Epithelial cell of umbilical artery (primary cell): ENCODE results near the gene ADAMTS17. TPM values are rescaled to one million over a fixed set of nuclear protein-coding genes. Genes with fewer than 3 reads are reported as not detected.

Experiments
- total RNA-seq: library from RNA; depleted of rRNA; stranded (reverse); fragments of >200 nt; gene quantifications from 2 replicates; pipeline ENCODE4 v1.2.3, GENCODE V29; 2014

Gene ADAMTS17, protein sequence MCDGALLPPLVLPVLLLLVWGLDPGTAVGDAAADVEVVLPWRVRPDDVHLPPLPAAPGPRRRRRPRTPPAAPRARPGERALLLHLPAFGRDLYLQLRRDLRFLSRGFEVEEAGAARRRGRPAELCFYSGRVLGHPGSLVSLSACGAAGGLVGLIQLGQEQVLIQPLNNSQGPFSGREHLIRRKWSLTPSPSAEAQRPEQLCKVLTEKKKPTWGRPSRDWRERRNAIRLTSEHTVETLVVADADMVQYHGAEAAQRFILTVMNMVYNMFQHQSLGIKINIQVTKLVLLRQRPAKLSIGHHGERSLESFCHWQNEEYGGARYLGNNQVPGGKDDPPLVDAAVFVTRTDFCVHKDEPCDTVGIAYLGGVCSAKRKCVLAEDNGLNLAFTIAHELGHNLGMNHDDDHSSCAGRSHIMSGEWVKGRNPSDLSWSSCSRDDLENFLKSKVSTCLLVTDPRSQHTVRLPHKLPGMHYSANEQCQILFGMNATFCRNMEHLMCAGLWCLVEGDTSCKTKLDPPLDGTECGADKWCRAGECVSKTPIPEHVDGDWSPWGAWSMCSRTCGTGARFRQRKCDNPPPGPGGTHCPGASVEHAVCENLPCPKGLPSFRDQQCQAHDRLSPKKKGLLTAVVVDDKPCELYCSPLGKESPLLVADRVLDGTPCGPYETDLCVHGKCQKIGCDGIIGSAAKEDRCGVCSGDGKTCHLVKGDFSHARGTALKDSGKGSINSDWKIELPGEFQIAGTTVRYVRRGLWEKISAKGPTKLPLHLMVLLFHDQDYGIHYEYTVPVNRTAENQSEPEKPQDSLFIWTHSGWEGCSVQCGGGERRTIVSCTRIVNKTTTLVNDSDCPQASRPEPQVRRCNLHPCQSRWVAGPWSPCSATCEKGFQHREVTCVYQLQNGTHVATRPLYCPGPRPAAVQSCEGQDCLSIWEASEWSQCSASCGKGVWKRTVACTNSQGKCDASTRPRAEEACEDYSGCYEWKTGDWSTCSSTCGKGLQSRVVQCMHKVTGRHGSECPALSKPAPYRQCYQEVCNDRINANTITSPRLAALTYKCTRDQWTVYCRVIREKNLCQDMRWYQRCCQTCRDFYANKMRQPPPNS
- total RNA-seq: 0.15 TPM in 1 of 2 replicates, not detected in the other

DNA sequence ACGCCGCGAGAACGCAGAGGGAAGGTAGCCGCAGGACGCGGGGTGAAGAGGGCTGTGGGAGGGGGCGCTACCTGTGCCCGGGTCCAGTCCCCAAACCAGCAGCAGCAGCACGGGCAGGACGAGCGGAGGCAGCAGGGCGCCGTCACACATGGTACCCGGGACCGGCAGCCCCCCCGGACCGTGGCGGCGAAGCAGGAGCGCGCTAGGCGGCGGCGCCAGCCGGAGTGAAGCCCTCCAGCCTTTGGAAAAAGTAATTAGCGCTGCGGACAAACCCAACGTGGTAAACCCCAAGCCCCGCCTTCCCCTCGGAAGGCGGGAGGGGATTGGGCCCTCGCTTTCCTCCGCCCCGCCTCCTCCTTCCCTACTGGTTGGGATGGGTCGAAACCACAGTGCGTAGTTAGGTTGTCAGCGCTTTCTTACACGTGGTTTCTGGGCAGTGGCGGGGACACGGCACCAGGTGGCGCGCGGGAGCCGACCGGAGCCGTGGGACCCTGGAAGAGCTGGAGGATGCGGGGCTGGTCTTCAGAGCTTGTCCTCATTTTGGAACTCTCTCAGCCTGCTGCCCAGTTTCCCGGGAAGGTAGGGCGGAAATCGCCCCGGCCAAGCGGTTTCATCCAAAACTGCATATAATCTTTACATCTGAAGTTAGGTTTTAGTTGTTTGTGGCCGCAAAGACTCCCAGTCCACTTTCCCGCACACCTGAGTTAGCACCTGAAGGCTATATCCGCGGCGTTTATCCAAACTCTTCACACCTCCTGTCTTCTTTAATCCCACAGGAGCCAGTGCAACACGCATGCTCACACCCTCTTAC lies at the start of gene ADAMTS17:
Gene ADAMTS17 (minus strand): TSS at position 226 of the 811 bp plus-strand sequence. CDS start 76 bp downstream, at position 150.

Other genes with a start within 250 kb of the ADAMTS17 start
- gene CERS3, start 187.0 kb upstream of the ADAMTS17 start, total RNA-seq: not detected in 2 replicates